Measurements from ENCODE around the gene CFDP1.

- TF ChIP-seq CTCF (IDR thresholded peaks at IDR 0.05; ENCODE audit: low read length) (no peak), EZH2phosphoT487 (IDR thresholded peaks at IDR 0.05; ENCODE audit: low read length) (no peak)
Measured at GRCh38 chr16:75304521-75305363, 128.6 kb downstream of the CFDP1 start.

Measured in MM.1S (cell line).